BE2C (cell line): ENCODE data around the gene PKHD1.

Experiments used
- DNase-seq: peaks from one replicate; pipeline ENCODE4 v3.0.0-alpha.2; 2020
- H3K27me3 ChIP-seq: fragments of 250-450 bp; sonication (Bioruptor Pico); 2 replicates; pipeline ENCODE4 v1.5.1; 2020; ENCODE audit warnings: mild to moderate bottlenecking
- H3K36me3 ChIP-seq: fragments of 250-450 bp; sonication (Bioruptor Pico); 2 replicates; pipeline ENCODE4 v1.5.1; 2020; ENCODE audit warnings: mild to moderate bottlenecking
- H3K4me1 ChIP-seq: fragments of 250-450 bp; sonication (Bioruptor Pico); 2 replicates; pipeline ENCODE4 v1.5.1; 2020
- H3K4me3 ChIP-seq: 2 replicates; pipeline ENCODE4 v1.5.1; 2011; ENCODE audit warnings: low read depth, low read length
- H3K9me3 ChIP-seq: fragments of 250-450 bp; sonication (Bioruptor Pico); 2 replicates; pipeline ENCODE4 v1.5.1; 2020
- TF ChIP-seq, protein P1 (sequence below): IDR thresholded peaks from 2 replicates; pipeline ENCODE4 v1.5.1; 2012; ENCODE audit warnings: mild to moderate bottlenecking, low read depth, low read length

PKHD1 gene

DNA sequence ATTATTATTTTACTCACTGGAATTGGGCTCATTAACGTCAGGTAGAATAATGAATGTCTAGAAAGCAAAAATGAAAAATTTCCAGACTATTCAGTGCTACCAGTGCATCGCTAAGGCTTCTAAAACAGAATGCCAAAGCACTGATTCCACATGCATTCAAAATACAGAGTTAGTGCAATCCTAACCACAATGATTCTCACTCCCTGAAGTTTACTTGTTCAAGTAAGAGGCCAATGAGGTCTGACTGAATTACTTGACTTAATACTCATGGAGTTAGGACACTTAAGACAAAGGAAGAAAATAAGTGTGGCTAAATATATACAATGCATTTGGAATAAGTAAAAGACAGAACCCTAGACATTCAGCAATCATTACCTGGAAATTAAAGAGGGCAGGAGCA lies 220.5 kb downstream of the PKHD1 start:
- Histone ChIP-seq H3K4me3 (no peak overlapping the region), H3K4me1 (no peaks in the 10 kb centered on the region), H3K9me3 (no peaks in the 10 kb centered on the region), H3K27me3 (no peaks in the 10 kb centered on the region), H3K36me3 (no peaks in the 10 kb centered on the region)
- TF ChIP-seq, protein P1, sequence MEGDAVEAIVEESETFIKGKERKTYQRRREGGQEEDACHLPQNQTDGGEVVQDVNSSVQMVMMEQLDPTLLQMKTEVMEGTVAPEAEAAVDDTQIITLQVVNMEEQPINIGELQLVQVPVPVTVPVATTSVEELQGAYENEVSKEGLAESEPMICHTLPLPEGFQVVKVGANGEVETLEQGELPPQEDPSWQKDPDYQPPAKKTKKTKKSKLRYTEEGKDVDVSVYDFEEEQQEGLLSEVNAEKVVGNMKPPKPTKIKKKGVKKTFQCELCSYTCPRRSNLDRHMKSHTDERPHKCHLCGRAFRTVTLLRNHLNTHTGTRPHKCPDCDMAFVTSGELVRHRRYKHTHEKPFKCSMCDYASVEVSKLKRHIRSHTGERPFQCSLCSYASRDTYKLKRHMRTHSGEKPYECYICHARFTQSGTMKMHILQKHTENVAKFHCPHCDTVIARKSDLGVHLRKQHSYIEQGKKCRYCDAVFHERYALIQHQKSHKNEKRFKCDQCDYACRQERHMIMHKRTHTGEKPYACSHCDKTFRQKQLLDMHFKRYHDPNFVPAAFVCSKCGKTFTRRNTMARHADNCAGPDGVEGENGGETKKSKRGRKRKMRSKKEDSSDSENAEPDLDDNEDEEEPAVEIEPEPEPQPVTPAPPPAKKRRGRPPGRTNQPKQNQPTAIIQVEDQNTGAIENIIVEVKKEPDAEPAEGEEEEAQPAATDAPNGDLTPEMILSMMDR, result no peak
- DNase-seq, result no peak

DNA sequence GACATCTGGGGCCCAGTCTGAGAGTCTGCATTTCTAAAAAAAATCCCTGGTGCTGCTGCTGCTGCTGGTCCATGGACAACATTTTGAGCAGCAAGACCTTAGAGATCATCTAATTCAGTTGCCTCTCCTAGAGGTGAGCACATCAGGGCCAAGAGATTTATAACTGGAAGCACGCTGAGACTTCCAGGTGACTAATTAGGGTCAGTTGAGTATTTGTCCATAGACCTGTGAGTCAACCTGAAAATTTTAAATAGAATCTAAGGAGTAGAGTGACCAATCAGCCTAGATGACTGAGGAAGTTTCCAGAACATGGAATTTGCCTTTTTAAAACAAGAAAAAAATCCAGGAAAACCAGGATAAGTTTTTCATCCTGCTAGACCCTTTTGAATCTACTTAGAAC lies 221.4 kb downstream of the PKHD1 start:
- no peak for DNase-seq
- Histone ChIP-seq H3K4me3 (no peak overlapping the region), H3K9me3 (no peaks in the 10 kb centered on the region), H3K27me3 (no peaks in the 10 kb centered on the region), H3K4me1 (no peaks in the 10 kb centered on the region), H3K36me3 (no peaks in the 10 kb centered on the region)
- TF ChIP-seq, protein P1, result no peak

DNA sequence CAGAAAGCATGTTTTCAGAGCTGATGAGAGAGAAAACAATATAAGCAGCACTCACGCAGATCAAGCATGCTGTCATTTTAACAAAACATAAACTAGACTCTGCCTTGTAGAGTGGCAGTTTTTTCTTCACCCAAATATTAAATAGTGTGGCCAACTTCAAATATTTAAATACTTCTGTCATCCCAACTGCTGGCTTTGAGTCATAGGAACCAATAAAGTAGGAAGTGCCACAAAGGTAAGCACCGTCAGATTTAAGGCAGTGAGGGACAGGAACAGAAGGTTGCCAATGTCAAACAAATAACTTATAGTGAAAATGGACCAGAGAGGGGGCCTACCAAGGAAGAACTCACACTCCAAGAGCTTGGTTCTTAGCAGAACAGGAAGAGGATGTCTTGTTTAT lies 222.2 kb downstream of the PKHD1 start:
- no peaks in the 10 kb centered on the region for H3K4me1 ChIP-seq
- H3K9me3 ChIP-seq, result no peaks in the 10 kb centered on the region
- no peak overlapping the region for H3K4me3 ChIP-seq
- no peak for DNase-seq
- TF ChIP-seq, protein P1, result no peak
- no peaks in the 10 kb centered on the region for H3K27me3 ChIP-seq
- H3K36me3 ChIP-seq, result no peaks in the 10 kb centered on the region

DNA sequence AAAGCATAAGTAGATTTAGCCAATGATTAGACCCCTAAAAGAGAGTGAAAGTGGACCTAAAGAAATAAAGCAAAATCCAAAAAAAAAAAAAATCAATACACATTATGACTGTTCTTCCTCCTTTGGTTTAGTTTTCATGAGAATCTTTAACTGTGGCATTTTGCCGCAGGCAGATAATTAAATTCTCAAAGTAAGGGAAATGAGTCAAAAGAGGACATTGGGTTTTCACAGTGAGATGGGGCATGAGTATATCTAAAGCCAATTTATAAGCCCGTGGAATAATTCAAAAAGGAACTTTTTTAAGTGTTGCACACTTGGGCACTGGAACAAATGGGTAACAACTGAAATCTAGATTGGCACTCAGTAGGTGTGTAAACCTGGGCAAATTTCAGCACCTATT lies 230.3 kb downstream of the PKHD1 start:
- no peaks in the 10 kb centered on the region for H3K27me3 ChIP-seq
- TF ChIP-seq, protein P1, result no peak
- H3K36me3 ChIP-seq, result no peaks in the 10 kb centered on the region
- no peak for DNase-seq
- no peaks in the 10 kb centered on the region; the same call in 1 of the 2 replicates for H3K4me1 ChIP-seq
- H3K9me3 ChIP-seq, result no peaks in the 10 kb centered on the region
- no peak overlapping the region for H3K4me3 ChIP-seq

DNA sequence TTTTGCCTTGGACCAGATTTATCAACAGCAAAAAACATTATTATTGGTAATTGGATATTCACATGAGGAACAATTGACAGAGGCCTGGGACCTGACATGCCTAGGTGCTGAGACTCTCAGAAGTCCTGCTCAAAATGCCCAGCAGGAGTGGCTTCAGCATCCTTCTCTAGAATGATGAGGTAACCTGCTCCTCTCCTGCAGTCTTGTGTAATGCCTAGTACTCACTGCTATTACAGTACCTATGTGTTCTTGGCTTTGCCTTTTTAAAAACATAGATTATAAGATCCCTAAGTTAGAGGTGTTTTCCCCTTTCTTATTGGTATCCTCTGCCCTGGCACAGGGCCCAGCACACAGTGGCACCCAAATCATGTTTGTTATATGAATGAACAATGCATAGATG lies 230.9 kb downstream of the PKHD1 start:
- H3K4me1 ChIP-seq, result no peaks in the 10 kb centered on the region; the same call in 1 of the 2 replicates
- no peaks in the 10 kb centered on the region for H3K9me3 ChIP-seq
- H3K36me3 ChIP-seq, result no peaks in the 10 kb centered on the region
- TF ChIP-seq, protein P1, result no peak
- H3K4me3 ChIP-seq, result no peak overlapping the region
- no peak for DNase-seq
- H3K27me3 ChIP-seq, result no peaks in the 10 kb centered on the region

DNA sequence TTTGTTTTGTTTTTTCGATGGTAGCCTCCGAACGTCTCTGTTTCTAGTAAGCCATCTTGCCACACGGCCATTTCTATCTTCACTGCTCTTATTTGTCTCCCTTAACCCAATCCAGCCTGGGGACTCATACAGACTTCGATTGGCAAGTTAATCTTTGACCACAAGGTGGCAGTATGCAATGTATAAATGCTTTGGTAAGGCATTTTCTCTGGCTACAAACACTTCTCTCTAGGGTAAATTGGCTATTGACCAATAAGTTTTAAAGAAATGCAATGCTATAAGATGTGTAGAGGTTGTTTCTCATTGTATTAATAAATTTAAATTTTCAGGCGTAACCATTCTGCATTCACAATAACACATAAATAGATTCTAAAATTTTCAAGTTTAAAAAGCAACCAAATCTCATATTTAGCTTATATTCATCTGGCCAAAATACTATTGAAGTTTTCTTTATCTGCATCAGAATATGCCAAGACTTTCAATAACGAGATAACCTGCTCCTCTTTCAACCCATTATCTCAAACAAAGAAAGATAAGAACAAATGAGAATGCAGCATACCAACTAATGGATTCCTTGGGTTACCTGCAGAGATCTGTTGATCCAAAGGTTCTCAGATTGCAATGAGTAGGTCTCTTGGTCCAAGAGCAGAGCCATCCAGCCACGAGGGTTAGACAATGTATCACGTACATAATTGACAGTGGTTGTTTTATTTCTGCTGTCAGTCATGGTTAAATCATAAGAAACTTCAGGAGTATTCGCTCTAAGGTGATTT lies 231.9 kb downstream of the PKHD1 start:
- H3K36me3 ChIP-seq, result no peaks in the 10 kb centered on the region
- peak; percentile 63 for DNase-seq
- H3K9me3 ChIP-seq, result no peaks in the 10 kb centered on the region
- no peak overlapping the region for H3K4me3 ChIP-seq
- H3K4me1 ChIP-seq, result no peaks in the 10 kb centered on the region; the same call in 1 of the 2 replicates
- TF ChIP-seq, protein P1, result peak; percentile 79
- H3K27me3 ChIP-seq, result no peaks in the 10 kb centered on the region
